ENCODE measurements around the gene VKORC1.

VKORC1 gene

DNA sequence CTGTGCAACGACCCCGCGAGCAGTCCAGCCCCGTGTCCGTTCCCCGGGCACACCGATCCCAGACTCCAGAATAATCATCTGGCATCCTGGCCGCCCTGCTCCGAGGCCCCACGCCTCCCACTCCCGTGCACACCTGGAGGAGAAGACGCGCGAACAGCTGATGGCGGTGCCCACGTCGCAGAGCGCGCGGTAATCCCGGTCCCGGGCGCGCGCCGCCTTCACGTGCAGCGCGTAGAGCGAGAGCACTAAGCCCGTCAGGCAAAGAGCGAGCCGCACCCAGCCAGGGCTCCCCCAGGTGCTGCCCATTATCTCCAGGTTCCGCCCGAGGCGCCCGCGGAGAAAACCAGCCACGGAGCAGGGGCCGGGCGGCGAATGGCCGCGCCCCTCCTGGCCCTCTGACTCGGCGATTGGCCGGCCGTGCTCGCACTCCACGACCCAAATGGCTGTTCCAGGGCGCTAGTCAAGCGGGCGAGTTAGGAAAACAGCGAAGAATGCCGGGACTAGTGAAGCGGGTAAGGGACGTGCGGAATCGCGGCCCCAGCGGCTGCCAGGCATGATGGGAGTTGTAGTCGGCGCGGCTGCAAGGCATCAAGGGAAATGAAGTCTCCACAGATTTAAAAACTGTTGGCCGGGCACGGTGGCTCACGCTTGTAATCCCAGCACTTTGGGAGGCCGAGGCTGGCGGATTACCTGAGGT, at the start of gene VKORC1:
Gene VKORC1, minus strand, starts transcription at position 374 of the 697 bp plus-strand sequence. Its CDS starts 68 bp downstream, at position 306.
- TF ChIP-seq TCF12 (IDR thresholded peaks at IDR 0.05; ENCODE audit: low read depth) (peak; percentile 33), EGR1 (IDR thresholded peaks at IDR 0.05) (no peak), FOXM1 (IDR thresholded peaks at IDR 0.05; ENCODE audit: borderline replicate concordance, low read depth) (peak; percentile 55; the same call in 1 of the 2 replicates), RAD21 (IDR thresholded peaks at IDR 0.05; ENCODE audit: low read depth) (no peak), CEBPB (IDR thresholded peaks at IDR 0.05) (no peak), EP300 (IDR thresholded peaks at IDR 0.05; ENCODE audit: borderline replicate concordance) (peak; percentile 40; the same call in 1 of the 2 replicates), TEAD4 (IDR thresholded peaks at IDR 0.05) (peak; percentile 77), NFIC (IDR thresholded peaks at IDR 0.05) (0 out of 2 replicates have a peak, but pooled peaks have one; percentile 8), YY1 (IDR thresholded peaks at IDR 0.05; ENCODE audit: low read depth) (peak; percentile 76; the same call in 1 of the 2 replicates), CREB1 (IDR thresholded peaks at IDR 0.05; ENCODE audit: low read depth) (no peak), TAF1 (IDR thresholded peaks at IDR 0.05; ENCODE audit: low read depth) (peak; percentile 72), ZBTB7A (IDR thresholded peaks at IDR 0.05; ENCODE audit: low read depth) (no peak)
- TF ChIP-seq, protein P1, sequence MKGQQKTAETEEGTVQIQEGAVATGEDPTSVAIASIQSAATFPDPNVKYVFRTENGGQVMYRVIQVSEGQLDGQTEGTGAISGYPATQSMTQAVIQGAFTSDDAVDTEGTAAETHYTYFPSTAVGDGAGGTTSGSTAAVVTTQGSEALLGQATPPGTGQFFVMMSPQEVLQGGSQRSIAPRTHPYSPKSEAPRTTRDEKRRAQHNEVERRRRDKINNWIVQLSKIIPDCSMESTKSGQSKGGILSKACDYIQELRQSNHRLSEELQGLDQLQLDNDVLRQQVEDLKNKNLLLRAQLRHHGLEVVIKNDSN (IDR thresholded peaks at IDR 0.05), result peak; percentile 23; the same call in 1 of the 2 replicates
- TF ChIP-seq, protein P2, sequence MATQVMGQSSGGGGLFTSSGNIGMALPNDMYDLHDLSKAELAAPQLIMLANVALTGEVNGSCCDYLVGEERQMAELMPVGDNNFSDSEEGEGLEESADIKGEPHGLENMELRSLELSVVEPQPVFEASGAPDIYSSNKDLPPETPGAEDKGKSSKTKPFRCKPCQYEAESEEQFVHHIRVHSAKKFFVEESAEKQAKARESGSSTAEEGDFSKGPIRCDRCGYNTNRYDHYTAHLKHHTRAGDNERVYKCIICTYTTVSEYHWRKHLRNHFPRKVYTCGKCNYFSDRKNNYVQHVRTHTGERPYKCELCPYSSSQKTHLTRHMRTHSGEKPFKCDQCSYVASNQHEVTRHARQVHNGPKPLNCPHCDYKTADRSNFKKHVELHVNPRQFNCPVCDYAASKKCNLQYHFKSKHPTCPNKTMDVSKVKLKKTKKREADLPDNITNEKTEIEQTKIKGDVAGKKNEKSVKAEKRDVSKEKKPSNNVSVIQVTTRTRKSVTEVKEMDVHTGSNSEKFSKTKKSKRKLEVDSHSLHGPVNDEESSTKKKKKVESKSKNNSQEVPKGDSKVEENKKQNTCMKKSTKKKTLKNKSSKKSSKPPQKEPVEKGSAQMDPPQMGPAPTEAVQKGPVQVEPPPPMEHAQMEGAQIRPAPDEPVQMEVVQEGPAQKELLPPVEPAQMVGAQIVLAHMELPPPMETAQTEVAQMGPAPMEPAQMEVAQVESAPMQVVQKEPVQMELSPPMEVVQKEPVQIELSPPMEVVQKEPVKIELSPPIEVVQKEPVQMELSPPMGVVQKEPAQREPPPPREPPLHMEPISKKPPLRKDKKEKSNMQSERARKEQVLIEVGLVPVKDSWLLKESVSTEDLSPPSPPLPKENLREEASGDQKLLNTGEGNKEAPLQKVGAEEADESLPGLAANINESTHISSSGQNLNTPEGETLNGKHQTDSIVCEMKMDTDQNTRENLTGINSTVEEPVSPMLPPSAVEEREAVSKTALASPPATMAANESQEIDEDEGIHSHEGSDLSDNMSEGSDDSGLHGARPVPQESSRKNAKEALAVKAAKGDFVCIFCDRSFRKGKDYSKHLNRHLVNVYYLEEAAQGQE (IDR thresholded peaks at IDR 0.05; ENCODE audit: low read depth), result no peak
- TF ChIP-seq, protein P3, sequence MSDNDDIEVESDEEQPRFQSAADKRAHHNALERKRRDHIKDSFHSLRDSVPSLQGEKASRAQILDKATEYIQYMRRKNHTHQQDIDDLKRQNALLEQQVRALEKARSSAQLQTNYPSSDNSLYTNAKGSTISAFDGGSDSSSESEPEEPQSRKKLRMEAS (IDR thresholded peaks at IDR 0.05), result peak; percentile 94

DNA sequence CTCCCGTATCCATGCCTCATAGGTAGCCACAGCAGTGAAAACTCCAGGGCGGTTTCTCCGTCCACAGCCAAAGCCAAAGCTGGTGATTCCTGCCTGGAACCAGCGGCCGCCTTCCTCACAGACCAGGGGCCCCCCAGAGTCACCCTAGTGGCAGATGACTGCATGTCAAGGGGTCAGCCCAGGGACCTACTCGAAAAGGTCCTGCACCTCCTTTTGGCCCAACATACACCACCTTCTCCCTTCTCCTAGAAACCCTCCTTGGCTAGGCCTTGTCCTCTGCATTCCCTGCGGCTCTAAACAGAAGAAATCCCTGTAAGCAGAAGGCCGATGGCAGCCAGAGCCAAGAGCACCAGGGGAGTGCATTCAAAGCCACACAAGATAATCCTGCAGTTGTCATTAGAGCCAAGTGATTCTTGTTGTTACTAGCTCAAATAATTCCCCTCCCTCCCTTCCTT, 49.1 kb upstream of the VKORC1 start:
- TF ChIP-seq EGR1 (IDR thresholded peaks at IDR 0.05) (no peak), CREB1 (IDR thresholded peaks at IDR 0.05; ENCODE audit: low read depth) (no peak), NFIC (IDR thresholded peaks at IDR 0.05) (no peak), TEAD4 (IDR thresholded peaks at IDR 0.05) (no peak), EP300 (IDR thresholded peaks at IDR 0.05; ENCODE audit: borderline replicate concordance) (no peak), CEBPB (IDR thresholded peaks at IDR 0.05) (no peak), RAD21 (IDR thresholded peaks at IDR 0.05; ENCODE audit: low read depth) (no peak), TCF12 (IDR thresholded peaks at IDR 0.05; ENCODE audit: low read depth) (no peak), YY1 (IDR thresholded peaks at IDR 0.05; ENCODE audit: low read depth) (no peak), TAF1 (IDR thresholded peaks at IDR 0.05; ENCODE audit: low read depth) (no peak), FOXM1 (IDR thresholded peaks at IDR 0.05; ENCODE audit: borderline replicate concordance, low read depth) (no peak)
- TF ChIP-seq, protein P3 (IDR thresholded peaks at IDR 0.05), result no peak
- TF ChIP-seq, protein P2 (IDR thresholded peaks at IDR 0.05; ENCODE audit: low read depth), result no peak
- TF ChIP-seq, protein P1 (IDR thresholded peaks at IDR 0.05), result no peak

DNA sequence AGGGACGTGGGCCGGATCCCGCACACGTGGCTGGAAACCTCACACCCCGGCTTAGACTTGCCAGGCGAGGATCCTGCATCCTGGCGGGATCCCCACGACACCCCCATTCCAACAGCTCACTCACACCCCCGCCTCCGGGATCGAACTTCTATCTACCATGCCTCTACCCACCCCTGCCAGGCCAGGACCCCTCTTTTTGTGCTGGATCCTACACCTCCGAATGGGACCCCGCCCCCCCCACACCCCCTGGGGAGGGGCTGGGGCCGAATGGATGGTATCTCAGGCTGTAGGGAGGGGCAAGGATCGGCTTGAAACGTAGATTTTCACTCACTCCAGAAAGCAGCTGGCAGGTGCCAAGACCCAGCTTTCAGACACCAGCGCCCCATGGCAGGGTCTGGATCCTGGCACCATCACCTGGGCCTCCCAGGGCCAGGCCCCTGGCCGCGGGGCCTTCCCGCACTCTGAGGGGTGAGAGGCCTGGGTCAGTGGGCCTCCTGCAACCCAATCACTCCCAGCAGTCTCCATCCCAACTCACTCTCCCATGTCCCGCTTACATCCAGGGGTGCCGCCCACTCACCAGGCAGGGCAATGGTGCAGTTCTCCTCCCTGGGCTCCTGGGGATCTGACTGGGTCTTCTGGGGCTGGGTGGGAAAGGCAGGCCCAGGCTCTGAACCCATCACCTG, 48.6 kb upstream of the VKORC1 start:
- TF ChIP-seq ZBTB7A (IDR thresholded peaks at IDR 0.05; ENCODE audit: low read depth), result 0 out of 2 replicates have a peak, but pooled peaks have one; percentile 4
- no peak for TF ChIP-seq YY1 (IDR thresholded peaks at IDR 0.05; ENCODE audit: low read depth)

DNA sequence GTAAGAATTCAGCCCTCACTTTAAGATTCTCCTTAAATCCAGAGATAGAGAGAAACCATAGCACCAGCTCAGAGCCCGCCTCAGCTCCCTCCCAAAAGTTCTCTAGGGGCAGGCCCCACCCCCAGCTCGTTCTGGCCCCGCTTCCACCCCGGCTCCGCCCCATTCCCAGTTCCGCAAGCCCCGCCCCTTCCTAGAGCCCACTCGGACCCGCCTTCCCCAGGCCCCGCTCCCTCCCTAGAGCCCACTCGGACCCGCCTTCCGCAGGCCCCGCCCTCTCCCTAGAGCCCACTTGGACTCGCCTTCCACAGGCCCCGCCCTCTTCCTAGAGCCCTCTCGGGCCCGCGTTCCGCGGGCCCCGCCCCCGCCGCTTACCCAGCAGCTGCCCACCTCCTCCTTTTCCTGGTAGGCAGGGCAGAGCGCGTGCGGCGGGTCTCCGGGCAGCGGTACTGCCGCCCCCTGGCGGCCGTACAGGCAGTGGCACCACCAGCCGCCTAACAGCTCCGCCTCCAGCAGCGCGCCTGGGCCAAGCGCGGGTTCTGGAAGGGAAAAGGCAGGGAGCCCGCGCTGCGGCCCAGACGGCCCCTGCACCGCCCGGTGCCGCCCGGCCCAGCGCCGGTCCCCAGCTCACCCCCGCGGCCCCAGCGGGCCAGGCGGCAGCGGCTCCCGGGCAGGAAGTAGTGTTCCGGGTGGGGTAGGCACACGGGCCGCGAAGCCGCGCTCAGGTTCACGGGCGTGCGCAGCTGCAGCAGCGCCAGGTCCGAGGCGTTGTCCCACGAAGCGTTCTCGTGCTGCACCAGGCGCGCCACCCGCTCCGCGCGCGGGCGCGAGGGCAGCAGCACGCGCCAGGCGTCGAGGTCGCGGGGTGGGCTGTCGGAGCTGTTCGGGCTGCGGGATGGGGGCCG, 47.8 kb upstream of the VKORC1 start:
- TF ChIP-seq, protein P3 (IDR thresholded peaks at IDR 0.05), result peak; percentile 81
- TF ChIP-seq TAF1 (IDR thresholded peaks at IDR 0.05; ENCODE audit: low read depth), result peak; percentile 25; the same call in 1 of the 2 replicates
- no peak for TF ChIP-seq NFIC (IDR thresholded peaks at IDR 0.05)
- peak; percentile 82 for TF ChIP-seq RAD21 (IDR thresholded peaks at IDR 0.05; ENCODE audit: low read depth)
- TF ChIP-seq, protein P1 (IDR thresholded peaks at IDR 0.05), result 0 out of 2 replicates have a peak, but pooled peaks have one; percentile 11
